Karpas-422 (cell line): ENCODE results near the gene GUCA2A. TPM values are rescaled to one million over a fixed set of nuclear protein-coding genes. Genes with fewer than 3 reads are reported as not detected.
"Not testable (repeated sequence)": the region's sequence is repeated elsewhere in the genome, so short reads cannot be mapped to it uniquely, and the experiment has no call there.

Source experiments
- DNase-seq: peaks from one replicate; pipeline ENCODE4 v3.0.0-alpha.2; 2015
- H2AFZ ChIP-seq: fragments of 200-600 bp; sonication (generic); 2 replicates; pipeline ENCODE4 v1.6.1; 2014; ENCODE audit warnings: antibody characterized with exemption, low read length, mixed read lengths
- H3K27ac ChIP-seq: fragments of 200-600 bp; sonication (generic); 2 replicates; pipeline ENCODE4 v1.5.1; 2014; ENCODE audit warnings: mild to moderate bottlenecking, low read length, moderate library complexity
- H3K27me3 ChIP-seq: fragments of 200-600 bp; sonication (generic); 2 replicates; pipeline ENCODE4 v1.6.1; 2014; ENCODE audit warnings: low read length, mixed read lengths
- H3K36me3 ChIP-seq: fragments of 200-600 bp; sonication (generic); 2 replicates; pipeline ENCODE4 v1.6.1; 2014; ENCODE audit warnings: low read length, mixed read lengths; ENCODE audit not compliant: insufficient read depth
- H3K4me1 ChIP-seq: fragments of 200-600 bp; sonication (generic); 2 replicates; pipeline ENCODE4 v1.6.1; 2014; ENCODE audit warnings: mild to moderate bottlenecking, low read length, mixed read lengths
- H3K4me2 ChIP-seq: fragments of 200-600 bp; sonication (generic); 2 replicates; pipeline ENCODE4 v1.6.1; 2014; ENCODE audit warnings: low read length, low read depth, mild to moderate bottlenecking; ENCODE audit not compliant: poor library complexity, severe bottlenecking
- H3K4me3 ChIP-seq: fragments of 200-600 bp; sonication (generic); 2 replicates; pipeline ENCODE4 v1.5.1; 2014; ENCODE audit warnings: mild to moderate bottlenecking, antibody characterized with exemption, low read length, mixed read lengths
- H3K79me2 ChIP-seq: fragments of 200-600 bp; sonication (generic); 2 replicates; pipeline ENCODE4 v1.6.1; 2014; ENCODE audit warnings: mild to moderate bottlenecking, low read length, mixed read lengths
- H3K9ac ChIP-seq: fragments of 200-600 bp; sonication (generic); 2 replicates; pipeline ENCODE4 v1.6.0; 2014; ENCODE audit warnings: low read length
- H3K9me2 ChIP-seq: fragments of 200-600 bp; sonication (generic), shearing (Covaris generic); replicated peaks from 2 replicates; pipeline ENCODE4 v1.6.0; 2014; ENCODE audit warnings: mild to moderate bottlenecking, low read length, moderate library complexity; ENCODE audit not compliant: insufficient read depth
- H3K9me3 ChIP-seq: fragments of 300-700, 200-600 bp; sonication (generic); 2 replicates; pipeline ENCODE4 v1.6.1; 2014; ENCODE audit warnings: low read length, mixed read lengths
- H4K20me1 ChIP-seq: fragments of 200-600 bp; sonication (generic); 2 replicates; pipeline ENCODE4 v1.6.1; 2014; ENCODE audit warnings: mild to moderate bottlenecking, antibody characterized with exemption, low read length, low read depth; ENCODE audit not compliant: insufficient read depth
- total RNA-seq: library from RNA; depleted of rRNA; stranded (reverse); fragments of >200 nt; shearing (Covaris generic); gene quantifications from 2 replicates; pipeline ENCODE4 v1.2.3, GENCODE V29; 2014; ENCODE audit warnings: low replicate concordance; rRNA removed

The GUCA2A gene
- total RNA-seq, result not detected in 2 replicates

DNA sequence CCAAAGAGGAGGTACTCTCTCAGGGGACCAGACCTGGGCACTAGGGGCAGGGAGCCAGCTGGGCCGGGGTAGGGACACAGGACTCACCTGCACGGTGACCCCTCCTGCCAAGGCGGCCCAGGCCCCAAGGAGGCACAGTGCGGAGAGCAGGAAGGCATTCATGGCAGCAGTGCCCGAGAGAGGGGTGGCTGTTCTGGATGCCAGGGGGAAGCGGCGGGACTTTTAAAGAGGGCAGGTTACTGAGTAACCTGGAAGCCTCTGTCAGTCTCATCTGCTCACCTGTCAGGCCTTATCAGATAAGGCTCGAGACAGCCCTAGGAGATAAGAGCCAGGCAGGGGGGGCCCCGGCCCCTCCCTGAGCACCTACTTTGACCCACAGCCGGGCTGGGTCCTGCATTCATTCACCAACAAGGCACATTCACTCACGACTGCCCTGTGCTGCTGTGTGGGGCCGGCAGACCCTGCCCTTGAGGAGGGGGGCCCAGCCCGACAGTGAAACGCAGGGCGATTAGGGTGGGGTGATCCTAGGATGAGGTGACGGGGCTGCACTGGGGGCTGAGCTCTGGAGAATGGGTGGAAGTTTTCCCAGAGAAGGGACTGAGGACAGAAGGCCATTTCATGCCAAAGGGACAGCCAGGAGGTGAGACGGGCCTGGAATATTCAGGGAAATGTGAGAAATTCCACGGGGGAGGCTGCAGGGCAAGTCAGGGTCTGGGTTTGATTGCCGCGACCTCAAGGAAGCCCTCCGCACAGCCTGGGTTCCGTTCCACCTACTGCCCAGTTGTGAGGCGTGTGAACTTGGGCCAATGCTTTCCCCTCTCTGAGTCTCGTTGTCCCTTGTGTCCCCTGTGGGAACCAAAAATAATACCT lies at the start of gene GUCA2A:
TSS of gene GUCA2A (minus strand) at position 195 of the 870 bp plus-strand sequence. CDS start at position 162, 33 bp downstream.
- Histone ChIP-seq H2AFZ (no peak within 1 kb of the TSS), H3K4me2 (no peak within 1 kb of the TSS), H3K9ac (no peak within 1 kb of the TSS)

GRCh38 chr1:42211224-42211623 lies 46.7 kb upstream of the GUCA2A start:
- Histone ChIP-seq H3K4me1 (peaks cover 13% of the 10 kb centered on the region), H4K20me1 (no peaks in the 10 kb centered on the region), H3K4me2 (no peak overlapping the region)

More for the DNA sequence above, at the start of gene GUCA2A:
- no peak for DNase-seq
- no peaks in the 10 kb centered on the region for H3K9me3 ChIP-seq
- H3K36me3 ChIP-seq, result no peaks in the 10 kb centered on the region
- no peaks in the 10 kb centered on the region for H3K79me2 ChIP-seq
- H4K20me1 ChIP-seq, result no peaks in the 10 kb centered on the region
- H3K27ac ChIP-seq, result no peak within 1 kb of the TSS
- H3K4me1 ChIP-seq, result no peaks in the 10 kb centered on the region
- no peak within 1 kb of the TSS for H3K4me3 ChIP-seq
- 0 out of 2 replicates have a peak, but pooled peaks cover 4% of the 10 kb centered on the region for H3K27me3 ChIP-seq
- no peaks in the 10 kb centered on the region for H3K9me2 ChIP-seq

DNA sequence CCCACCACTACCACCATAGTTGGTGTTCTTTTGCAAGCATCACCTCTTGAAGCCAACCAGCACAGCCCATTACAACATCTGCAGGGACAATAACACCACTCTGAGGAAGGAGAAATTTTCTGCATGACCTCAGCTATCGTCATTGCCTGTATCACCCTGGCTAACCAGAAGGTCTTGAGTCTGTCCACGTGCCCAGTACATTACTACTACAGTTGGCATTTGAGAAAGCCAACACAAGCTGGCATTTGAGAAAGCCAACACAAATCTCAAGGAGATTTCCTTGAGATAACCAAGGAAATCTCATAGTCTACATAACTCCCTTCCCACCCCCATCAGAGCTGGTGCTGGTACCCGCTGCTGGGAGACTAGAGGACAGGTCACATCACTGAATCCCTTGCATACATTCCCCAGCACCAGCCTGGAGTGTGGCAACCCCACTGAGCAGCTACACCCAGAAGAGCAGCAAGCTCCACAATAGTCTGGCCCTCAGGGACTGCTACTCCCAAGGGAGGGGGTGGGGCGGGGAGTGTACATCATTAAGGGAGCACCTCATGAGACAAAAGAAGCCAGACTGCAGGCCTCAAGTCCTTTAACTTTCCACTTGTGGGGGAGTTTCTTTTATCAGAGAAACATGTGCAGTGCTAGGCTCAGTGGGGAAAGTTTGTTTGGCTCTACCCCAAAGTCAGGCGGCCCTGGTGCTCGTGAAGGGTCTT lies 46.0 kb upstream of the GUCA2A start:
- no peak overlapping the region for H3K9ac ChIP-seq
- peaks cover 13% of the 10 kb centered on the region for H3K4me1 ChIP-seq
- DNase-seq, result peak; percentile 78
- no peaks in the 10 kb centered on the region for H3K9me2 ChIP-seq
- peaks cover 23% of the 10 kb centered on the region for H3K9me3 ChIP-seq
- H4K20me1 ChIP-seq, result no peaks in the 10 kb centered on the region
- no peaks in the 10 kb centered on the region for H3K27me3 ChIP-seq
- H3K27ac ChIP-seq, result no peak overlapping the region
- H2AFZ ChIP-seq, result no peak overlapping the region
- H3K4me2 ChIP-seq, result no peak overlapping the region
- H3K36me3 ChIP-seq, result peaks cover 51% of the 10 kb centered on the region
- 0 out of 2 replicates have a peak overlapping the region, but pooled peaks have one; percentile 15 for H3K4me3 ChIP-seq
- peaks cover 98% of the 10 kb centered on the region for H3K79me2 ChIP-seq

More at GRCh38 chr1:42211224-42211623, 46.7 kb upstream of the GUCA2A start:
- Histone ChIP-seq H3K36me3 (peaks cover 45% of the 10 kb centered on the region), H2AFZ (no peak overlapping the region), H3K9me3 (peaks cover 23% of the 10 kb centered on the region), H3K27me3 (no peaks in the 10 kb centered on the region), H3K9me2 (no peaks in the 10 kb centered on the region), H3K9ac (no peak overlapping the region), H3K4me3 (0 out of 2 replicates have a peak overlapping the region, but pooled peaks have one; percentile 15), H3K79me2 (peaks cover 94% of the 10 kb centered on the region), H3K27ac (no peak overlapping the region)
- DNase-seq, result no peak

DNA sequence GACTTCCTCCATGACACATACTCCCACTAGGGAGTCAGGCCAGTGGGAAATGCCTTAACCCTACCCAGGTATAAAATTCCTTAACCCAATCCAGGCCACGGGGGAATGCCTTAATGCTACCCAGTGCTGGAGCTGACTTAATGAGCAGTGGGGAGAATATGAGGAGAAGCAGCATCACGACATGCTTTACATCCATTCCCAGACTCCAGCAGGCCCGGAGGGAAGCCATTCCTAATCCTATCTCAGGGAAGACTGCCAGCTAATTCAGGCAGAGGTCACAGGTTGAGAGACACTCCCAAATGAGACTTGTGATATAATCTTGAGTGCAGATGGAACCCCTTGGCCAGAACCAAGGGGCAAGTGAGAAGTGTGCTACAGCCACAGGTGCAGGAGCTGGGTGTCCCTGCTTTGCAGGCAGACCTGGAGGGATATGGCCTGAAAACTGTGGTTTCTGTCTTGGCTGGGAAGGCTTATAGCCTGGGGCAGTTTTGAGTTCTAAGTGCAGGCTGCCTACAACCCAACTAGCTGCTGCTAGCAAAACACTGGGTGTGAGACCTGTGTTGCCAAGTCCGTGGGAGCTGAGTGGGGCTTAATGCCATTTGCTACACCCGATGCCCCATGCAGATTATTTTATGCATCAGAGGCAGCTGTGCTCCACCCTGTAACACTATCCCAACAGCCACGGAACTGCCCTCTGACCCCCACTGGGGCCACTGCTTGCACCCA lies 45.1 kb upstream of the GUCA2A start:
- no peak overlapping the region for H3K4me2 ChIP-seq
- no peak overlapping the region for H3K4me3 ChIP-seq
- no peak overlapping the region for H3K9ac ChIP-seq
- peaks cover 53% of the 10 kb centered on the region for H3K36me3 ChIP-seq
- no peak for DNase-seq
- no peak overlapping the region for H3K27ac ChIP-seq
- peaks cover 13% of the 10 kb centered on the region for H3K4me1 ChIP-seq
- no peak overlapping the region for H2AFZ ChIP-seq
- peaks cover 24% of the 10 kb centered on the region for H3K9me3 ChIP-seq
- peaks cover 98% of the 10 kb centered on the region for H3K79me2 ChIP-seq
- no peaks in the 10 kb centered on the region for H4K20me1 ChIP-seq
- no peaks in the 10 kb centered on the region for H3K9me2 ChIP-seq
- H3K27me3 ChIP-seq, result no peaks in the 10 kb centered on the region

GRCh38 chr1:42206930-42207329 lies 42.4 kb upstream of the GUCA2A start:
- not testable (repeated sequence) for H3K27ac ChIP-seq, H3K9me2 ChIP-seq, DNase-seq, H4K20me1 ChIP-seq, H3K9ac ChIP-seq, H3K4me3 ChIP-seq, H3K4me2 ChIP-seq, H3K27me3 ChIP-seq, H2AFZ ChIP-seq
- peaks cover 92% of the 10 kb centered on the region for H3K79me2 ChIP-seq
- peaks cover 13% of the 10 kb centered on the region for H3K4me1 ChIP-seq
- peaks cover 54% of the 10 kb centered on the region for H3K36me3 ChIP-seq
- H3K9me3 ChIP-seq, result peaks cover 31% of the 10 kb centered on the region

GRCh38 chr1:42206164-42206563 lies 41.6 kb upstream of the GUCA2A start:
- Histone ChIP-seq H3K9me3 (peaks cover 32% of the 10 kb centered on the region), H3K27ac (no peak overlapping the region), H3K4me1 (peaks cover 7% of the 10 kb centered on the region), H2AFZ (no peak overlapping the region), H3K36me3 (peaks cover 55% of the 10 kb centered on the region), H4K20me1 (no peaks in the 10 kb centered on the region), H3K9me2 (no peaks in the 10 kb centered on the region), H3K4me2 (no peak overlapping the region), H3K9ac (no peak overlapping the region), H3K27me3 (no peaks in the 10 kb centered on the region), H3K4me3 (no peak overlapping the region), H3K79me2 (peaks cover 84% of the 10 kb centered on the region)
- DNase-seq, result no peak

GRCh38 chr1:42201986-42202385 lies 37.4 kb upstream of the GUCA2A start:
- Histone ChIP-seq H4K20me1 (no peaks in the 10 kb centered on the region), H3K9me3 (peaks cover 22% of the 10 kb centered on the region), H2AFZ (no peak overlapping the region), H3K27me3 (no peaks in the 10 kb centered on the region), H3K79me2 (peaks cover 48% of the 10 kb centered on the region), H3K4me2 (no peak overlapping the region), H3K4me1 (no peaks in the 10 kb centered on the region), H3K9me2 (no peaks in the 10 kb centered on the region), H3K9ac (no peak overlapping the region), H3K36me3 (peaks cover 57% of the 10 kb centered on the region), H3K4me3 (no peak overlapping the region), H3K27ac (no peak overlapping the region)
- DNase-seq, result no peak
